ENCODE results near the gene GKN1.
A peak's percentile ranks its signal among the peaks of the same experiment; 100 is the strongest.
"Not testable (repeated sequence)": the region's sequence is repeated elsewhere in the genome, so short reads cannot be mapped to it uniquely, and the experiment has no call there.

GKN1 gene, protein sequence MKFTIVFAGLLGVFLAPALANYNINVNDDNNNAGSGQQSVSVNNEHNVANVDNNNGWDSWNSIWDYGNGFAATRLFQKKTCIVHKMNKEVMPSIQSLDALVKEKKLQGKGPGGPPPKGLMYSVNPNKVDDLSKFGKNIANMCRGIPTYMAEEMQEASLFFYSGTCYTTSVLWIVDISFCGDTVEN

DNA sequence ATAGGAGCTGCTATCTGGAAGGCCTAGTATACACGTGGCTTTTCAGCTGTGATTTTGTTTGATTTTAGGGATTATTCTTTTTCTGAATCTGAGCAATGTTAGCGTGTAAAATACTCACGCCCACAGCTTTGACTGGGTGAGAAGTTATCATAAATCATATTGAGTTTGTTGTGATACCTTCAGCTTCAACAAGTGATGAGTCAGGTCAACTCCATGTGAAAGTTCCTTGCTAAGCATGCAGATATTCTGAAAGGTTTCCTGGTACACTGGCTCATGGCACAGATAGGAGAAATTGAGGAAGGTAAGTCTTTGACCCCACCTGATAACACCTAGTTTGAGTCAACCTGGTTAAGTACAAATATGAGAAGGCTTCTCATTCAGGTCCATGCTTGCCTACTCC lies at the start of gene GKN1:
GKN1 (plus strand) TSS at position 386 of the 400 bp plus-strand sequence. CDS start 42 bp downstream, outside the sequence.
- DNase-seq (ENCODE audit: low read depth, low spot score) = no peak

DNA sequence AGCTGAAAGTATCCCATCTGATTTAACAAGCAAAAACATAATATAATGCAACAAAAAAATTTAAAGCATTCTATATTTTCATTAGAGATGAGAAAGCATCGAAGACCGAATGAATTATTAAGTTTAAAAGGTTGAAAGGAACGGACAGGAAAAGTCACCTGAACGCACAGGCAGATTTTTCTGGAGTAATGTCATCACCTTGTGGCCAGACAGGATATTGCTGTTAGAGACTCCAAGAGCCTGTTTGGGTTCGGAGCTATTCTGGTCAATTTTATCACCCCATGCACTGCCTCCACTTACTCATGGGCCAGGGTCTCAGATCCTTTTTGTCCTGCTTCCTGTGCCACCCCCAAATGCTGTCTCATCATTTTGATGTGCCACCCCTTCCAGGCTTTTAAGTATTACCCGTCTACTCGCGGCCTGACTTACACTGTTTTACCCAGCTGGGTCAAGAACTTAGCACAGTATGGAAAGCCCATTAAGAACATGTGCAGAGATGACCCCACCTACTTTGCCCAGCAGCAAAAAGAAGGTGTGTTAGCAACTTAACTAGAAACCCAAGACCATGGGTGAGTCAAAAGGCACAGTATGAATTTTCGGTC lies 49.0 kb upstream of the GKN1 start:
- DNase-seq (ENCODE audit: low read depth, low spot score) = peak; percentile 22

DNA sequence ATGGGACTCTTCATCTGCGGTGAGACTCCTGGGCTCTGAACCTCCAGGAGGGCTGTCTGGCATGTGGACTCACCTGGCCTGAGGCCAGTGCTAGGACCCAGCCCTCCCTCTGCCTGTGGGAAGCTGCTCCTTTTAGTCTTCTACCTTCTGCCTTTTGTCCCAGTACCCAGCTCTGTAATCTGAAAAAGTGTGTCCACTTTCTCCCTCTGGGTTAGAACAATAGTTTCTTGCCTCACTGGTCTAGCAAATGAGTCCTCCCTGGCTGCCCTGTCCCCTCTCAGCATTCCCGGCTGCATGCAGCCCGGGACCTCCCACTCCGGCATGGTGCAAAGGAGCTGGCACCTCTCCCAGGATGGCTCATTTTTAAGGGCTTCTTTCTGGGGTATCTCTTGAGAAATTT lies 47.6 kb upstream of the GKN1 start:
- no peak for DNase-seq (ENCODE audit: low read depth, low spot score)

DNA sequence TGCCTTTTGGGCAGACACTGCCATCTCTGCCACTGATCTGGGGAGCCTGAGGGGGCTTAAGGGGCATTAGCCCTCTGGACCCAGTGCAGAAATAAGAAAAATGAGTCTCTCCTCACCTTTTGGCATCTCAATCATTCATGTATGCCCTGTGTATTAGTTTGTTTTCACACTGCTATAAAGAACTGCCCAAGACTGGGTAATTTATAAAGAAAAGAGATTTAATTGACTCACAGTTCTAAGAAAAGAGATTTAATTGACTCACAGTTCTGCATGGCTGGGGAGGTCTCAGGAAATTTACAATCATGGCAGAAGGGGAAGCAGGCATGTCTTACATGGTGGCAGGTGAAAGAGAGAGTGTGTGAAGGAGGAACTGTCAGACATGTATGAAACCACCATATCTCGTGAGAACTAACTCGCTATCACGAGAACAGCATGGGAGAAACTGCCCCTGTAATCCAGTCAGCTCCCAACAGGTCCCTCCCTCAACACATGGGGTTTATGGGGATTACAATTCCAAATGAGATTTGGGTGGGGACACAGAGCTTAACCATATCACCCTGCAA lies 43.2 kb upstream of the GKN1 start:
- no peak for DNase-seq (ENCODE audit: low read depth, low spot score)

DNA sequence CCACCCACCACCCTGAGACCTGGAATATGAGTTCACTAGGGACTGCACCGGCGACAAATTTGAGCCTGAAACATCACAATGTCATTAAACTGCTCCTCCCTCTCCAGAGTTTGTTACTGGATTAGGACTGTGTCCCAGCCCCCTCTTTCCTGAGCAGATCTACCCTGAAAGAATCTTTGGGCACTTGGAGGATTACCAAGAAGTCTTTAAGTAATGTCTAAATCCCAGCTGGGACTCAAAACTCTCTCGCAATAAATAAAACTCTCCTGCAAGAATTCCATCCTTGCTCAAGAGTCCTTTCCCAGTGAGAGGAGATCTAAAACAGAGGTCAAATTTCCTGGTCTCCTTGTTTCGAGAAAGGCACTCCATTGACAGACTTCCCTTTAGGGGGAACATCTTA lies 42.6 kb upstream of the GKN1 start:
- no peak for DNase-seq (ENCODE audit: low read depth, low spot score)

DNA sequence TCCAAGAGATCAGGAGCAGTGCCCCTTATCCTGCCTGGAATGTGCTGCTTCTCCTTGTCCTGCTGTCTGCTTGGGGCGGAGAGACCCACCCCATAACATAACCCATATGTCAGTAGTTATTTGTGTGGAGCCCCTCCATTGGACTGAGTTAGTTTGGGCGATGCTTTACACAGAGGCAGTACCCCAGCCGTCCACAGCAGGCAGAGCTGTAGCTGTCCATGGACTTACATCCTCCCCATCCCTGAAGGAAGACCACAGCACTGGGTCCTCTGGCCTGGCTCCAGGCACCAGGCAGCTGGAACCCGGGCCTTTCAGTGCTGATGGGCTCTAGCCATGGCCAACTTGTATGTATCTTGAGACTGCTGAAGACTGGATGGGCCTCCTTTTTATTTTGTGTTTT lies 42.0 kb upstream of the GKN1 start:
- no peak for DNase-seq (ENCODE audit: low read depth, low spot score)

DNA sequence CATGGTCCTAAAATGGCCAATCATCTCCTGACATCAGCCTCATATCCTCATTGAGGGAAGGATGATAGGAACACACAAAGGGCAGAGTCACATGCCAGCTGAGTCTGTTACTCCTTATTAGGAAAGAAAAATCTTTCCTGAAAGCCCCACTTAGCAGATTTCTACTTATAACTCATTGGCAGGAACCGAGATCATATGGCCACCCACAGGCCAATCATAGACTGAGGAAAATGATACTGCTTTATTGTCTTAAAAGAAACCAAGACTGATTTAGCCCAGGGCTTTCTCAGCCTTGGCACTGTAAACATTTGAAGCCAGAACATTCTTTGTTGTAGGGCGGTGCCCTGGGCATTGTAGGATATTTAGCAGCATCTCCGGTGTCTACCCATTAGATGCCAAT lies 40.4 kb upstream of the GKN1 start:
- DNase-seq (ENCODE audit: low read depth, low spot score) = no peak

DNA sequence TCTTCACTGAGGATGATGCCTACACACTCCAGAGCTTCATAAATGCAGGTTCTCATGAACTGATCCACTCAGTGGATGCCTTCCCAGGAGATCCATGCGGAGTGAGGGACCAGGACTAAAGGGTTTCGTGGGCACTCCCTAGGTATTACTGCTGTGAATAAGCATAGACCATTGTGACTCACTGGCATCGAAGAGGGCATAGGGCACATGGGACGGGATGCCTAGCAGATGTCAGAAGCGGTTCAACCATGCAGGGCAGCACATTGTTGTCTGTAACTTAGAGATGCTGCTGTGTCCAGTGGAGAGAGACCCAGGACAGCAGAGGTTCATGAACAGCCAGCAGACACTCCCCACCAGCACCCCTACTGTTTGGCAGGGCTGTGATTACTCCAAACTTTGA lies 39.0 kb upstream of the GKN1 start:
- no peak for DNase-seq (ENCODE audit: low read depth, low spot score)

DNA sequence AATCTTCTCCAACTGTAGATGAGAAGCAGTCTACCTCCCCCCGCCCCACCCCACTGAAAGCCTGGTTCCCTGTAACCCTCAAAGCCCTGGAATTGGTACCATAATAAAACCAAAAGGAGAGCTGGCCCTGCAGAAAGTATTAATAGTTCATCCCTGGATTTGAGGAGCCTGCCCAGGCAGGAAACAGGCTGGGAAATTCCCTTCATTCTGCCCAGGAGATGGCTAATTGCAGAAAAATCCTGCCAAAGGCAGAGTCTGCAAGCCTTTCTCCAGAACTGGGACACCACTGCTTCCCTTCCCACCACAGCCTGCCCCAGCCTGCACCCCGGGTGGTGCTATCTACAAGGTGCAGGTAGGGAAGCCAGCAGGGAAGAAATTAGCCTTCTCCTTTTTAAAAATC lies 38.0 kb upstream of the GKN1 start:
- no peak for DNase-seq (ENCODE audit: low read depth, low spot score)

DNA sequence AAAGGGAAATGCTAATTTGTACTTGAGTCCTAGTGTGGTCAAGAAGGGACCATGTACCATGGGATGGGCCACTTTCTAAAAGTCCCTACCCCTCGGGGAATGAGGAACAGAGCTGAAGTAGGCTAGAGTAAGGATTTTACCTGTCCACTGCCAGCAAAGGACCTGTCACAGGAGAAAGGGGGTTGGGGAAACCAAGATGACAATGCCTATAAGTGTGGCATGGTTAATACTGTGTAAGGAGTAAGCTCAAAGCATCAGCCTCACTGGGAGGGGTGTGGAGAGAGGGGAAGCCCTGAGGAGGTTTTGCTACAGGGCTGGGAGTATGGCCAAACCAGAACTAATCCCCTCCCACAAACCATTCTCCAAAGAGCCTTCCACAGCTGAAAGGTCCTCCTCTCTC lies 37.5 kb upstream of the GKN1 start:
- DNase-seq (ENCODE audit: low read depth, low spot score) = no peak

DNA sequence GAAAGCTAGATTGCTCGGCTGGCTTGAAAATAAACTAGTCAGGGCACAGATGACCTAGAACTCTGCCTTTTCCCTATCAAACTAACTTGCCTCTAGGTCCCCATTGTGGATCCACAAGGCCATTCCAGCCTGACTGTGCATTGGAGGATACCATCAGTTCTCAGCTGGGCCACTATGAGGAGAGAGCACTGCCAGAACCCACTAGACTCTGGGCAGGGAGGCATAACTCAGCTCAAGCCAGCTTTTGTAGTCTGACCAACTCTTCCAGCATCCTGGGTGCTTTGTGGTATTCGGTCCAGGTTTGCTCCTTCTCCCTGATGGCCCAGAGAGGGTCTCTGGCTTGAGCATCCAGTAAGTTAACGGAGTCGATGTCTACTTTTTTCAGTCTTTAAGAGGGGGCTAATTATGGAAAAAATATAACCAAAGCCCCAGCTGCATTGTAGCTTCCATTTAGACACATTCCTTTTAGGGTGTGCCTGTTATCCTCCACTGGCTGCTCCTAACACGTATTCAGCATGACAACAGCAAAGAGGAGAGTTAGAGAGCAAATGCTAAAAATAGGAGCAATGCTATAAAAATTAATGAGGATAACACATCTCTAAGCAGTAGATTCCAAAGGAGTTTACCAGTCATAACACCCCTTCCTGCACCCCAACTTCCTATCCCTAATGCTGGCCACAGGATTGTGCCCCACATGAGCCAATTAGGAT lies 36.9 kb upstream of the GKN1 start:
- DNase-seq (ENCODE audit: low read depth, low spot score) = no peak

DNA sequence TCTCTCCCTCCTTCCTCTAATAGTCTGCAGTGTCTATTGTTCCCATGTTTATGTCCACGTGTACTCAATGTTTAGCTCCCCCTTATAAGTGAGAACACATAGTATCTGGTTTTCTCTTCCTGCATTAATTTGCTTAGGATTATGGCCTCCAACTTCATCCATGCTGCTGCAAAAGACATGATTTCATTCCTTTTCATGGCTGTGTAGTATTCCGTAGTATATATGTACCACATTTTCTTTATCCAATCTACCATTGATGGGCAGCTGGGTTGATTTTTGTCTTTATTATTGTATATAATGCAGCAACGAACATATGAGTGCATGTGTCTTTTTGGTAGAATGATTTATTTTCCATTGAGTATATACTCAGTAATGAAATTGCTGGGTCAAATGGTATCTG lies 35.5 kb upstream of the GKN1 start:
- no peak for DNase-seq (ENCODE audit: low read depth, low spot score)

DNA sequence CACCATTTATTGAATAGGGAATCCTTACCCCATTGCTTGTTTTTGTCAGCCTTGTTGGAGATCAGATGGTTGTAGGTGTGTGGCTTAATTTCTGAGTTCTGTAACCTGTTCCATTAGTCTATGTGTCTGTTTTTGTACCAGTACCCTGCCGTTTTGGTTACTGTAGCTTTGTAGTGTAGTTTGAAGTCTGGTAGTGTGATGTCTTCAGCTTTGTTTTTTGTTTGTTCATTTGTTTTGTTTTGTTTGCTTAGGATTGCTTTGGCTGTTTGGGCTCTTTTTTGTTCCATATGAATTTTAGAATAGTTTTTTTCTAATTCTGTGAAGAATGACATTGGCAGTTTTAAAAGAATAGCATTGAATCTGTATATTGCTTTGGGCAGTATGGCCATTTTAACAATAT lies 34.5 kb upstream of the GKN1 start:
- DNase-seq (ENCODE audit: low read depth, low spot score) = no peak

DNA sequence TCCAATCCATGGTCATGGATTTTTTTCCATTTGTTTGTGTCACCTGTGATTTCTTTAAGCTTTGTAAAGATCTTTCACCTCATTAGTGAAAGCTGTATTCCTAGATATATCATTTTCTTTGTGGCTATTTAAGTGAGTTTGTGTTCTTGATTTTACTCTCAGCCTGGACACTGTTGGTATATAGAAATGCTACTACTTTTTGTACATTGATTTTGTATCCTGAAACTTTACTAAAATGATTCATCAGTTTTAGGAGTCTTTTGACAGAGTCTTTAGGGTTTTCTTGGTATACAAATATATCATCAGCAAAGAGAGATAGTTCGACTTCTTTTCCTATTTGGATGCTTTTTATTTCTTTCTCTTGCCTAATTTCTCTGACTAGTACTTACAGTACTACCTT lies 34.1 kb upstream of the GKN1 start:
- DNase-seq (ENCODE audit: low read depth, low spot score) = no peak

DNA sequence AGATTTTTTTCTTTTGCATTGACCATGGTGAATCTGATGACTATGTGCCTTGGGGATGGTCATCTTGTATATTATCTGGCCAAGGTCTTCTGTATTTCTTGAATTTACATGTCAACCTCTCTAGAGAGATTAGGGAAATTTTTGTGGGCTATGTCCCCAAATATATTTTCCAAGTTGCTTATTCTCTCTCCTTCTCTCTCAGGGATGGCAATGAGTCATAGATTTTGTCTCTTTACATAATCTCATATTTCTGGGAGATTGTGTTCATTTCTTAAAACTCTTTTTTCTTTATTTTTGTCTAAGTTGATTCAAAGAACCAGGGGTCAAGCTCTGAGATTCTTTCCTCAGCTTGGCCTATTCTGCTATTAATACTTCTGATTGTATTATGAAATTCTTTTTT lies 31.6 kb upstream of the GKN1 start:
- DNase-seq (ENCODE audit: low read depth, low spot score) = no peak

DNA sequence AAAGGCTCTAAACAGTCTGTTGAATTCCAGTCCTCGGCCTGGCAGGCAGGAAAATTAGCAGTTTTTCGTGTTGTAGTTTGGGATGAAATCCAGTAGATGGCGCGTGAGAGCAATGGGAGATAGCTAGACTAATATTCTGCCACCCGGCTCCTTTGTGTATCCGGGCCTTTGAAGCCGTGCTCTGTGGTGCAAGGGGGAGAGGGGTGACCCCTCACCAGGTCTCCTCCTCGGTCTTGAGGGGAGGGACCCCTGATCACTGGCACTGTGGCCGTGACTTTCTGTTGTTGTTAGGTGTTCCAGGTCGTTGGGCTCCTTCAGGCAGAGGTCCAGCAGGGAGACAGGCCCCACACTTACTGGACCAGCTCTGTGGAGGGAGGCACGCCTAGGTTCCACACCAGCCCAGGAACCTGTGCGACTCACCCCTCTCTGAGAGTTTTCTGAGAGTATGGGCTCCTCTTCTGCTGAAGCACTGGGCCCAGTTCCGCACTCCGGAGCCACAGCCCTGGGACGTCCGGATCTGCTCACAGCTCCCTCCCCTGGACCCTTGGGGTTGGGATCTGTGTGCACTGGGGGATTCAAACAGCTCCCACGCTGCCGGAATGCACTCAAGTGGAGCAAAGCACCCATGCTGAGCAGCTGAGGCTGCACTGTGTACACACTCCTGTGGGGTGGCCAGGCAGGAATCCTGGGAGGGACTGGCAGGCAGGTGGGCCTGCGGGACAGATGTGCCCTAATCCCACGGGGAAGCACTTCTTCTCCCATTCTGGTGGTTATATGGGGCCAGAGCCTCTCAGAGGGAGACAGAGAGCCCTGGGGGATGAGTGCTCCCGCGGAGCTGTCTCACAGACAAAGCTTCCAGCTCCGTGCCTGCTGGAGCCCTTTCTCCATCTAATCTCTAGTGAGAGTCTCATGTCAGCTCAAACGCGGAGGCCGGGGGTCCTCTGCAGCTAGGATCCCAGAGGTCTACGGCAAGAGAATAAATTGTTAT lies 30.6 kb upstream of the GKN1 start:
- peak; percentile 12 for DNase-seq (ENCODE audit: low read depth, low spot score)

DNA sequence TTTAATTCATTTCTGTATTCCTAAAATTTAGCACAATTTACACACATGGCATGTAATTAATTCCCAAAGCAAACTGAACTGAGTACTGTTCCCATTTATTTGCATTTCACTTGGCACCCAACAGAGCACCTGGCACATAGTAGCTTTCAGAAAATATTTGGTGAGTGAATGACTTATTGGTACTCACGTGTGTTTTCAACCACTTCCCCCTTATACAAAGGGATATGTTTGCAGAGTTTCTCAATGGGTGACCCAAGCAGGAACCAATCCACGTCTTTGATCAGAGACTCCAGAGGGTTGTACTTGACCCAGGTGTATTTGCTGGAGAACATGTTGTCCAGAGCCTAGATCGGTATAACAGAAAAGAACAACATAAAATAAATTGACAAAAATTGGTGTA lies 28.3 kb upstream of the GKN1 start:
- DNase-seq (ENCODE audit: low read depth, low spot score) = no peak

DNA sequence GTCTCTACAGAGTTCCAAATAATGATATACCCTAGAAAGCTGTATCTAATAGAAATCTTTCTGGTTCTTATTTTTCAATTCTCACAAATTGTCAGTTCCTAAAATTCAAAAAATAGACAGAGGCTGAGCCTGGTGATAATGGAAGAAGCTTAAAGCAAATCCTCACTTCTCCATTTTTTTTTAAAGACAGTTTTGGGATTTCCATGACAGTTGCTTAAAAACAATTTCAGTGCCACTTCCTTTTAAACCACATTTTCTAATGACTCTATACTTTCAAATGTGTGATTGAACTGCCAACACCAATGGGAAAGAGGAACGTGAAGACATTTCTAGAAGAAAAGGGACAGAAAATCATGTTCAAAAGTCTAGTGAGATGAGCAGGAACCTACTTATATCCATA lies 25.7 kb upstream of the GKN1 start:
- no peak for DNase-seq (ENCODE audit: low read depth, low spot score)

DNA sequence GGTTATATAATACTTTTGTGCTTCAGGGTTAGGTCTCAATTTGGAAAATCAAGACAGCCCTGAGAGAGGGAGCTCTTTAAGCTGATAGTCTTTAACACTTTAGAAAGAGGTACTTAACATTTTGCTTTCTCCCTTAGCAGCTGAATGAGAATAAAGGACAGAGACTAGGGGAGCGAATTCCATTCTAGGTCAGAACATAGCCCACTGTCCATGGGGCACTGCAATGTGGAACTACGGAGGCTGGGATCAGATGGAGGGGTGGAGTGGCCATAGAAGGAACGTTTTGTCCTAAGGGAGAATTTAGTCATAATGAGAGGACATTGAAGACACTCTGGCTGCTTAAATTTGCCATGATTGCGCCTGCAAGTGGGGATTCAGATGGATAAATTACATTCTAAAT lies 22.5 kb upstream of the GKN1 start:
- DNase-seq (ENCODE audit: low read depth, low spot score) = no peak

DNA sequence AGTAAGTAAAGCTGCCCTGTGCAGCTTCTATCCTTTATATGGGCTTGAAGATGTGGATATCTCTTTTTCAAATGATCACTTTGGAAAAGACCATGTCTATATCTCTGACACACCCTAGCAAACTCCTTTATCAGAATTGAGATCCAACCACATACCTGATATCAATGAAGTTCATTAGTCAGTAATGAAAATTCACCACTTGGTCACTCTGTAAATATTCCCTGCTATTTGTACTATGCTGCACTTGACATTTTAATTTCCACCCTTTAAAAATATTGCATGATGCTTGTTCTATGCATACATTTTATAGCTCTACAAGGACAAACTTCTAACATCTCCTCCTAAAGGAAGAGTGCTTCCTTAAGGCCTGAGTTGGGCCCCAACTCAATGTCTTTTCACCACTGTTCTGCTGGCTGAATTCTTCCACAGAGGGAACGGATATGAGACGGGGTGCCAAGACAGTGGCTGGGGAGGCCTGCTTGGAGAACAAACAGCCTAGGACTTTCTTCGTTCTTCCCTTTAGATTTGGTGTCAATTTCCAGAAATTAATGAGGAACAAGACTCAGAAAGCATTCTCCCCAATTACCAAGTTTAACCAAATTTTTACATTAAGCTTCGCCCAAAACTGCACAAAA lies 21.4 kb upstream of the GKN1 start, which contains the start of gene GKN2:
GKN2 (minus strand) TSS at position 7 of the 635 bp plus-strand sequence. CDS start 32 bp downstream, outside the sequence.
- DNase-seq (ENCODE audit: low read depth, low spot score) = no peak

DNA sequence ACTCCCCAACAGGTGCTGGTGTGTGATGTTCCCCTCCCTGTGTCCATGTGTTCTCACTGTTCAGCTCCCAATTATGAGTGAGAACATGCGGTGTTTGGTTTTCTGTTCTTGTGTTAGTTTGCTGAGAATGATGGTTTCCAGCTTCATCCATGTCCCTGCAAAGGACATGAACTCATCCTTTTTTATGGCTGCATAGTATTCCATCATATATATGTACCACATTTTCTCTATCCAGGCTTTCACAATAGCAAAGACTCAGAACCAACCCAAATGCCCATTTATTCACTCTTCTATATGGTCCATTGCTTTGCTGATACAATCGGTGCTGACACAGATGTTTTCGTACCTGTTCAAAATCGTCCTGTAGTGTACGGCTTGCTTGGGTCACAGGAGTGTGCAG lies 19.0 kb upstream of the GKN1 start:
- DNase-seq (ENCODE audit: low read depth, low spot score) = not testable (repeated sequence)

Data from activated CD4-positive, CD25-positive, alpha-beta regulatory T cell treated with anti-CD3 and anti-CD28 coated beads, Interleukin-2, amount 50 U/mL, for 16 hours (primary cell).